ENCODE data around the gene SLAMF9.
"Not testable (repeated sequence)": the region's sequence is repeated elsewhere in the genome, so short reads cannot be mapped to it uniquely, and the experiment has no call there.

Gene SLAMF9

DNA sequence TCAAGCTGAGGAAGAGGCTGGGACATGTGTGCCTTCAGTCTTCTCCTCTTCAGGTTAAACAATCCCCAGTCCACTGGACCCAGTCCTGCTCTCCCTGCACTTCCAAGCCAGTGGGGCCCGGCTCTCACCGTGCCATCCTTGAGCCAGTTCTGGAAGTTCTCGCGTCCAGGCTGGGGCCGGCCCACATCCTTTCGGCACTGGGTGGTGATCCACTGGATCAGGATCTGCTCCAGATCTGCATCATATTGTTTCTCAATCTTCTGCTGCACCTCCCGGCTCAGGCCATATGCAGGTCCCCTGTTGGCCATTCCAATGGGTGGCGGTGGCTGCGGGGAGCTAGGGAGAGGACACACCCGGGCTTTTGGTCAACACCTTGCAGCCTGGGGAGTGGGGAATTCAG lies 33.8 kb downstream of the SLAMF9 start:
- DNase-seq = no peak

GRCh38 chr1:159919236-159919865 lies 34.7 kb downstream of the SLAMF9 start:
- DNase-seq = no peak

- DNase-seq = no peak
These were observed 35.5 kb downstream of the SLAMF9 start for GRCh38 chr1:159918352-159919200.

DNA sequence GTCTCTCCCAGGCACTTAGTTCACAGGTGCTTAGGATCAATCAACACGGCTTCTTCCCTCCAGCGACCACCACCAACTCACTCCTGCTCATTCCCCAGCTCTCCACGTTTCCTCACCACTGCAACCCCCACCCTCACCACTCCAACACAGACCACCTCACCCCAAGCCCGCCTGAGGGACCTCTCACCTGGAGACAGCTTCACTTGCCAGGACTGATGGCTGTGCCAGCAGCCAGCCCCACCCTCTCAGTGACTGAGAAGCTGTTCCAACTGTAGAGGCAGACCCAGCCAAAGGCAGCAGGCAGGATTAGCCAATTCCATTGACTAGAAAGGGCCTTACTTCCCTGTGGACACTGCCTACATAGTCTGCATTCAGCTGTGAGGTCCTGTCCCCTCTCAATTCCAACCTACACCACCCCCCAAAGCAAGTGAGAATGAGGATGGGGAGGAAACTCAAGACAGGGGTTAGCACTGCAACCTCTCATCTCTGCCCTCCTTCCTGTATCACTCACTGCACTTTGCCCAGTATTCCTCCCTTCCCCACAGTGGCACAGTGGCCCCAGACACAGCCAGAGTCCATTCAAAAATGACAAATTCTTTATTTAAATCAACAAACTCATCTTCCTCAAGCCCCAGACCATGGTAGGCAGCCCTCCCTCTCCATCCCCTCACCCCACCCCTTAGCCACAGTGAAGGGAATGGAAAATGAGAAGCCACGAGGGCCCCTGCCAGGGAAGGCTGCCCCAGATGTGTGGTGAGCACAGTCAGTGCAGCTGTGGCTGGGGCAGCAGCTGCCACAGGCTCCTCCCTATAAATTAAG lies 36.3 kb downstream of the SLAMF9 start:
- DNase-seq = no peak

DNA sequence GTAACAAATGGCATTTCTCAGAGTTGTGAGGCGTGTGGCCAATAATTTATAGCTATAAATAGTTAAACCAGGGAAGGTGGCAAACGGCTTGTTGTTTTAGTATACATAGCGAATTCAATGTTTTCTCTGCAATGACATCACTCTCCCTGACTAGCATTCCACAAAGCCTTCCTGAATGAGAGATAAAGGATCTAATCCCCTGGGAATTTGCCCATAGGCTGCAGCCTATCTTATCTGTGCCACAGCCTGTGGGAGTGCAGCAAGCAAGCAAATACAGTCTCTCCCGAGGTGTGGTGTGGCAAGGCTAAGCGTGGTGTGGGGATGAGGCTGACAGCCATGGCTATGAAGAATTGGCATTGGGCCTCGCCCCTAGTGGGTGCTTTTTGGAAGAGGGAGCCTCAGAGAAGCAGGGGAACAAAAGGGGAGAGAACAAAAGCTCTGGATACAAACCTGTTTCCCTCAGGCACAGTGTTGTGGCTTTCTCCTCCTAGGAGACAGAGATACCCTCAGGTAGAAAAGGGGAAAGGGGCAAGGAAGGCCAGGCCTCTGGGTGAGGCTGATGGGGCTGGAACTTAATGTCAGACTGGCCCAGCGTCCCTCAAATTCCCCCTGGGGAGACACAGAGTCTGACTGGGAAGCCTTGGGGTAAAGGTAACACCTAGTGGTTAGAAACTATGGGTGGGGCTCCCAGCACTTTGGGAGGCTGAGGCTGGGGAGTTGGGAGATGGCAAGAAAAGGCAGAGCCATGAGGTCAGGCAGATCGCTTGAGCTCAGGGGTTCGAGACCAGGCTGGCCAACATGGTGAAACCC lies 37.6 kb downstream of the SLAMF9 start:
- peak; percentile 32 for DNase-seq

GRCh38 chr1:159915571-159916241 lies 38.3 kb downstream of the SLAMF9 start:
- no peak for DNase-seq

DNA sequence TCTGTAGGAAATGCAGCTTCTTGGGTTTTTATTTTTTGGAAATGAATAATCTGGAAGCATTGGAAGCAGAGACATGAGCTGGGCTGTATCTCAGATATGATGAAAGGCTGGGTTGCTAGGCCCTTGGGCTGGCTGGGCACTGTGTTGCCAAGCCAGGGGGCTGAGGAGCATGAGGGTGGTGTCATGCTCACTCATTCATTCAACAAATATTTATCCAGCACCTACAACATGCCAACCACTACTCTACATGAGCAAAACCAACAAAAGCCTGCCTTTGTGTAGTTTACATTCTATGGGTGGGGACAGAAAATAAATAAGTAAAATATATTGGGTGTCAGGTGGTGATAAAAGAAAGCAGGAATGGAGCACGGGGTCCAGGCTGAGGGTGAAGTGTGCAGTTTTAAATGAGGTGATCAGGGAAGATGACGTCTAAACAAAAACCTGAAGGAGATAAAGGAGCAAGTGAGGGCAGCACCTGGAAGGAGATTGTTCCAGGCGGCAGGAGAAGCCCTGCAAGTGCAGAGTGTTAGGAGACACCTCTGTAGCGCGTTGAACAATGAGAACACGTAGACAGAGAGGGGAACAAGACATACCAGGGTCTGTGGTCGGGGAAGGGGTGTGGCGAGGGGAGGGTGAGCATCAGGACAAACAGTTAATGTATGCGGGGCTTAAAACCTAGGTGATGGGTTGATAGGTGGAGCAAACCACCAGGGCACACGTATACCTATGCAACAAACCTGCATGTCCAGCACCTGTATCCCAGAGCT lies 39.6 kb downstream of the SLAMF9 start:
- DNase-seq = no peak

- DNase-seq = no peak
These were observed 40.4 kb downstream of the SLAMF9 start for GRCh38 chr1:159913451-159914192.

- no peak for DNase-seq
These were observed 42.5 kb downstream of the SLAMF9 start for GRCh38 chr1:159911326-159912070.

DNA sequence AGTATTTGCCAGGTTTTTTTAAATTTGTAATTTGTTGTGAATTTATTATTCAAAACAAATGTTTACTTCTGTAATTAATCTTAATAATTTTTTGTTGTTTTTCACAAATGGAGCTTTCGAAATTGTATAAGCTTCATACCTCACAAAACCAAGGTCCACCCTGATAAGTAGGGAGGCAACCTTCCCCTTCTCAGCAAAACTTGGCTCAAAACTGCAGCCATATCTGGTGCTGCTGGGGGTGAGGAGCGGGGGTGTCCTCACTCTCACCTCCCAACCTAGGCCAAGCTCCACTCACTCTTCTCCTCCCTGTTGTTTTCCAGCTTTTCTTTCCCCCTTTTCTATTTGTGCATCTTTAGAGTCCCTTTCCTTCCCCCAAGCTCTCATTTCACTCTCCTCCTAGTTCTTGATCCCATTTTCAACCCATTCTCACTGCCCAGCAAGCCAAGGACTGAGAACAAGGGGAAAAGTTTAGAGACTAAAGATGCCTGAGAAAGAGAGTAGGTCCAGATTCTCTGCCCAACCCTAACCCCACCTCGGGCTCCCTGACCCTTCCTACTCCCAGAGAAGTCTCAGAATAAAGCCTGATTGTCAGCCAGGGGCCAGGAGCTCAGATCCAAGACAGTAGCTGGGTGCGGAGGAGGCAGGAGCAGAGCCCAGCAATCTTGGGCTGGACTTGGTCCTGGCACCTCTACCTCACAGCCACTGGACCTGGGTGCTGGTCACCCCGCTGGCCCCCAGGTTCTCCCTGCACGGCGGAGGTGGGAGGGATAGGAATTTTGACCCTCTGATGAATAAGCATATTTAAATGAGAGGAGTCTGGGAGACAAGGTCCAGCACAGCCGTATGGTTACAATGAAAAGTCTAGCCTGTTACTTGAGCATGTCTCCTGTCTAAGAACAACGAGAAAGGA lies 45.8 kb downstream of the SLAMF9 start:
- no peak for DNase-seq

GRCh38 chr1:159906960-159907359 lies 47.1 kb downstream of the SLAMF9 start:
- no peak for DNase-seq

- not testable (repeated sequence) for DNase-seq
These were observed 50.0 kb downstream of the SLAMF9 start for GRCh38 chr1:159904036-159904435.

GRCh38 chr1:159902541-159902940 lies 51.5 kb downstream of the SLAMF9 start:
- no peak for DNase-seq

Measured in NCI-H1092 (cell line).